Endothelial cell (in vitro differentiated cells): ENCODE results near the gene TBC1D22A. TPM values are rescaled to one million over a fixed set of nuclear protein-coding genes. Genes with fewer than 3 reads are reported as not detected.

Experiments used
- DNase-seq: peaks from one replicate; pipeline ENCODE4 v3.0.0; 2021; ENCODE audit warnings: low spot score
- H3K27ac Mint-ChIP-seq: one replicate; pipeline ENCODE4 v1.8.0; 2021; ENCODE audit warnings: mixed read lengths, inconsistent platforms; ENCODE audit not compliant: unreplicated experiment
- H3K27me3 Mint-ChIP-seq: one replicate; pipeline ENCODE4 v1.8.0; 2021; ENCODE audit warnings: mild to moderate bottlenecking, moderate library complexity, mixed read lengths, inconsistent platforms; ENCODE audit not compliant: unreplicated experiment
- H3K36me3 Mint-ChIP-seq: one replicate; pipeline ENCODE4 v1.8.0; 2021; ENCODE audit warnings: mild to moderate bottlenecking, low read depth, mixed read lengths, inconsistent platforms; ENCODE audit not compliant: unreplicated experiment
- H3K4me1 Mint-ChIP-seq: one replicate; pipeline ENCODE4 v1.8.0; 2021; ENCODE audit warnings: mild to moderate bottlenecking, mixed read lengths, inconsistent platforms; ENCODE audit not compliant: unreplicated experiment
- H3K4me3 Mint-ChIP-seq: one replicate; pipeline ENCODE4 v1.8.0; 2021; ENCODE audit warnings: mild to moderate bottlenecking, mixed read lengths, inconsistent platforms; ENCODE audit not compliant: unreplicated experiment
- H3K9me3 Mint-ChIP-seq: one replicate; pipeline ENCODE4 v1.8.0; 2021; ENCODE audit warnings: mixed read lengths, inconsistent platforms; ENCODE audit not compliant: unreplicated experiment
- CTCF ChIP-seq: fragments of 200-600 bp; sonication (generic); IDR thresholded peaks from one replicate; pipeline ENCODE4 v1.5.0; 2021; ENCODE audit warnings: antibody characterized with exemption; ENCODE audit not compliant: unreplicated experiment
- total RNA-seq: library from RNA; stranded (reverse); fragmentation: NEBNext Ultra II Directional; extraction: Animal tissue kit (Norgen Biotek cat#: 25700); gene quantifications from one replicate; pipeline ENCODE4 v1.2.1, GENCODE V29; 2021; ENCODE audit not compliant: unreplicated experiment

Gene TBC1D22A
- total RNA-seq, 1 donor from 2014 or later: 25.3 TPM

GRCh38 chr22:46734830-46735453, 27.5 kb upstream of the TBC1D22A start:
- no peak for TF ChIP-seq CTCF
- Mint-ChIP-seq H3K9me3 (no peaks in the 10 kb centered on the region), H3K36me3 (peaks cover 13% of the 10 kb centered on the region), H3K27me3 (peaks cover 4% of the 10 kb centered on the region), H3K27ac (peak overlapping the region; percentile 61), H3K4me3 (no peak overlapping the region), H3K4me1 (peaks cover 32% of the 10 kb centered on the region)
- no peak for DNase-seq

- peaks cover 7% of the 10 kb centered on the region for H3K36me3 Mint-ChIP-seq
- peaks cover 7% of the 10 kb centered on the region for H3K27me3 Mint-ChIP-seq
- H3K4me1 Mint-ChIP-seq: peaks cover 32% of the 10 kb centered on the region
- H3K9me3 Mint-ChIP-seq: no peaks in the 10 kb centered on the region
- DNase-seq: peak; percentile 32
- TF ChIP-seq CTCF: no peak
- peak overlapping the region; percentile 95 for H3K4me3 Mint-ChIP-seq
- peak overlapping the region; percentile 53 for H3K27ac Mint-ChIP-seq
Observed at GRCh38 chr22:46735747-46736608, 26.5 kb upstream of the TBC1D22A start.

GRCh38 chr22:46736705-46737104, 25.7 kb upstream of the TBC1D22A start:
- H3K4me1 Mint-ChIP-seq: peaks cover 28% of the 10 kb centered on the region
- peaks cover 4% of the 10 kb centered on the region for H3K36me3 Mint-ChIP-seq
- no peak for TF ChIP-seq CTCF
- peak overlapping the region; percentile 53 for H3K27ac Mint-ChIP-seq
- H3K9me3 Mint-ChIP-seq: no peaks in the 10 kb centered on the region
- H3K27me3 Mint-ChIP-seq: peaks cover 7% of the 10 kb centered on the region
- H3K4me3 Mint-ChIP-seq: peak overlapping the region; percentile 95
- no peak for DNase-seq

GRCh38 chr22:46737105-46737975, 25.1 kb upstream of the TBC1D22A start:
- DNase-seq: peak; percentile 40
- peaks cover 7% of the 10 kb centered on the region for H3K27me3 Mint-ChIP-seq
- H3K4me3 Mint-ChIP-seq: peak overlapping the region; percentile 95
- no peak overlapping the region for H3K27ac Mint-ChIP-seq
- no peak for TF ChIP-seq CTCF
- peaks cover 27% of the 10 kb centered on the region for H3K4me1 Mint-ChIP-seq
- H3K9me3 Mint-ChIP-seq: no peaks in the 10 kb centered on the region
- peaks cover 3% of the 10 kb centered on the region for H3K36me3 Mint-ChIP-seq
